Measurements from ENCODE around the gene WNT9A.

Gene WNT9A

GRCh38 chr1:227942021-227942715 lies 5.6 kb downstream of the WNT9A start:
- DNase-seq = no peak

- no peak for DNase-seq
Measured at GRCh38 chr1:227941509-227942020, 6.2 kb downstream of the WNT9A start.

- no peak for DNase-seq
Measured at GRCh38 chr1:227940791-227941241, 6.9 kb downstream of the WNT9A start.

GRCh38 chr1:227939791-227940771 lies 7.7 kb downstream of the WNT9A start:
- no peak for DNase-seq

- no peak for DNase-seq
Measured at GRCh38 chr1:227938911-227939790, 8.6 kb downstream of the WNT9A start.

GRCh38 chr1:227938276-227938675 lies 9.5 kb downstream of the WNT9A start:
- DNase-seq = no peak

GRCh38 chr1:227937838-227938145 lies 9.9 kb downstream of the WNT9A start:
- DNase-seq = no peak

GRCh38 chr1:227937031-227937837 lies 10.5 kb downstream of the WNT9A start:
- no peak for DNase-seq

GRCh38 chr1:227935826-227936225 lies 11.9 kb downstream of the WNT9A start:
- DNase-seq = no peak

- DNase-seq = no peak
Measured at GRCh38 chr1:227934476-227935313, 13.0 kb downstream of the WNT9A start.

GRCh38 chr1:227929751-227930472 lies 17.8 kb downstream of the WNT9A start:
- DNase-seq = no peak

- no peak for DNase-seq
Measured at GRCh38 chr1:227928811-227929375, 18.8 kb downstream of the WNT9A start.

GRCh38 chr1:227927971-227928741 lies 19.6 kb downstream of the WNT9A start:
- no peak for DNase-seq

GRCh38 chr1:227926896-227927885 lies 20.5 kb downstream of the WNT9A start:
- DNase-seq = no peak

- no peak for DNase-seq
Measured at GRCh38 chr1:227926216-227926791, 21.4 kb downstream of the WNT9A start.

- DNase-seq = no peak
Measured at GRCh38 chr1:227925582-227926198, 22.0 kb downstream of the WNT9A start.

Measured in hypothalamus (tissue), 51 donors.